HepG2 (cell line): Measurements from ENCODE around the gene CDC123. TPM values are rescaled to one million over a fixed set of nuclear protein-coding genes. Genes with fewer than 3 reads are reported as not detected.
A peak's percentile ranks its signal among the peaks of the same experiment; 100 is the strongest.

Experiments
- FOXM1 ChIP-seq: sonication (generic); formaldehyde crosslinking; IDR thresholded peaks from 2 replicates; pipeline ENCODE4 v1.5.0; 2020; ENCODE audit warnings: missing genetic modification reagents
- GTF3A ChIP-seq: sonication (generic); formaldehyde crosslinking; conservative IDR thresholded peaks from 2 replicates; pipeline ENCODE4 v1.4.0; 2020; ENCODE audit warnings: mild to moderate bottlenecking, missing genetic modification reagents
- HOXA3 ChIP-seq: sonication (generic); formaldehyde crosslinking; IDR thresholded peaks from 2 replicates; pipeline ENCODE4 v1.5.0; 2020; ENCODE audit warnings: missing genetic modification reagents
- HOXD1 ChIP-seq: sonication (generic); formaldehyde crosslinking; IDR thresholded peaks from 2 replicates; pipeline ENCODE4 v1.5.0; 2020; ENCODE audit warnings: missing genetic modification reagents
- MZF1 ChIP-seq: sonication (generic); formaldehyde crosslinking; IDR thresholded peaks from 2 replicates; pipeline ENCODE4 v1.8.1; 2023; ENCODE audit warnings: mild to moderate bottlenecking, missing genetic modification reagents, borderline replicate concordance
- SP4 ChIP-seq: sonication (generic); formaldehyde crosslinking; IDR thresholded peaks from 2 replicates; pipeline ENCODE4 v1.8.1; 2023; ENCODE audit warnings: mild to moderate bottlenecking, missing genetic modification reagents
- TBP ChIP-seq: sonication (generic); formaldehyde crosslinking; IDR thresholded peaks from 2 replicates; pipeline ENCODE4 v1.5.0; 2020; ENCODE audit warnings: missing genetic modification reagents
- TRIM24 ChIP-seq: sonication (generic); formaldehyde crosslinking; IDR thresholded peaks from 2 replicates; pipeline ENCODE4 v1.8.0; 2022; ENCODE audit warnings: mild to moderate bottlenecking, missing genetic modification reagents
- YY1 ChIP-seq: IDR thresholded peaks from 2 replicates; pipeline ENCODE4 v1.6.1; 2011; ENCODE audit warnings: low read length, low read depth, moderate library complexity, mild to moderate bottlenecking; ENCODE audit not compliant: insufficient read depth, insufficient replicate concordance
- ZC3H13 ChIP-seq: sonication (generic); formaldehyde crosslinking; IDR thresholded peaks from 2 replicates; pipeline ENCODE4 v1.8.1; 2023; ENCODE audit warnings: mild to moderate bottlenecking, missing genetic modification reagents, moderate library complexity
- ZFP1 ChIP-seq: IDR thresholded peaks from 2 replicates; pipeline ENCODE4 v1.6.1; 2016
- ZNF569 ChIP-seq: sonication (generic); formaldehyde crosslinking; IDR thresholded peaks from 2 replicates; pipeline ENCODE4 v1.5.0; 2020; ENCODE audit warnings: mild to moderate bottlenecking, missing genetic modification reagents, moderate library complexity, borderline replicate concordance
- polyA plus RNA-seq, 8 experiments: library from polyadenylated mRNA; depleted of rRNA in 3 of 8; stranded (reverse) in 7 of 8; unstranded in 1 of 8; fragments of >200 nt; fragmentation: Illumina TruSeq in 4 of 8; extraction: Trizol in 4 of 8; gene quantifications; 2 replicates each; pipeline versions ENCODE4 v1.2.1 to v1.2.3, GENCODE V29; 2011 to 2016; ENCODE audit warnings: low read depth in 4 of 8, missing spikeins in 1 of 8, mixed read lengths in 1 of 8; ENCODE audit not compliant: insufficient read depth in 1 of 8
- total RNA-seq, 5 experiments: library from RNA; depleted of rRNA; stranded (reverse); fragments of >200 nt; fragmentation: Illumina TruSeq; extraction: Trizol; gene quantifications; 2 replicates each; pipeline ENCODE4 v1.2.3, GENCODE V29; 2016; ENCODE audit warnings: low read depth in 1 of 5
- TF ChIP-seq, protein P1 (sequence below): sonication (generic); formaldehyde crosslinking; IDR thresholded peaks from 2 replicates; pipeline ENCODE4 v1.4.0; 2020; ENCODE audit warnings: missing genetic modification reagents
- TF ChIP-seq, protein P2 (sequence below): sonication (generic); formaldehyde crosslinking; IDR thresholded peaks from 2 replicates; pipeline ENCODE4 v1.4.0; 2020; ENCODE audit warnings: mild to moderate bottlenecking, missing genetic modification reagents
- TF ChIP-seq, protein P3 (sequence below): sonication (generic); formaldehyde crosslinking; IDR thresholded peaks from one replicate; pipeline ENCODE4 v1.5.1; 2020; ENCODE audit warnings: mild to moderate bottlenecking, missing genetic modification reagents; ENCODE audit errors: not compliant biosample characterization
- TF ChIP-seq, protein P4 (sequence below): sonication (generic); formaldehyde crosslinking; IDR thresholded peaks from 2 replicates; pipeline ENCODE4 v1.4.0; 2020; ENCODE audit warnings: missing genetic modification reagents

CDC123 gene
- total and polyA plus RNA-seq, 2 of the 13 experiments (the other 11 are each of a cell fraction or from before 2014, with no cell fraction given): 63.3 to 153 TPM

DNA sequence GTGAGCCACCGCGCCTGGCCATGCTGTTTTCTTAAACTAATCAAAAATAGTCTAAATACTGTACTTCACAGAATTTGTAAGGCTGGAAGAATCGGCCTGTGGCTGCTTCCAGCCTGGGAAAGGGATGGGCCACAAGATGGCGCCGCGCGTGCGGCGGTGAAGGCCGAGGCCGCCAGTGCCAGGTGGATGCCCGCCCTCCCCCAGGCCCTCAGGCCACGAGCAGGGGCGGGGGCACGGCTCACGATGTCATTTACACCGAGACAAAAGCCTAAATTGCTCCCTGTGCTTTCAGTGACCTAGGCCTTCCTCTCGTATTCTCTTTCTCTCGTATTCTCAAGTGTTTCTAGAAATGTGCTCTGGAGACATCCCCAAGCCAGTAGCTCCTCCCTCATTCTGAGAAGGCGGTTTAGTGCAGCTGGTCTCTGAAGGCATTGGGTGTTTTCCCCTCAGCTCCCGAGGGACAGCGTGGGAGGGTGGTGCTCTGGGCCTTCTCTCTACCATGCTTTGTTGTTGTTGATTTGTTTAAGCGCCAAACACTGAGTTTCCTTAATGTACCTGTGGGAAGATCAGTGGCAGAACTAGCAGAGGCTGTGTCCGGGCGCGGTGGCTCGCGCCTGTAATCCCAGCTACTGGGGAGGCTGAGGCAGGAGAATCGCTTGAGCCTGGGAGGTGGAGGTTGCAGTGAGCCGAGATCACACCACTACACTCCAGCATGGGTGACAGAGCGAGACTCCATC is 68.4 kb downstream of the CDC123 start (continued):
- TF ChIP-seq, protein P1, sequence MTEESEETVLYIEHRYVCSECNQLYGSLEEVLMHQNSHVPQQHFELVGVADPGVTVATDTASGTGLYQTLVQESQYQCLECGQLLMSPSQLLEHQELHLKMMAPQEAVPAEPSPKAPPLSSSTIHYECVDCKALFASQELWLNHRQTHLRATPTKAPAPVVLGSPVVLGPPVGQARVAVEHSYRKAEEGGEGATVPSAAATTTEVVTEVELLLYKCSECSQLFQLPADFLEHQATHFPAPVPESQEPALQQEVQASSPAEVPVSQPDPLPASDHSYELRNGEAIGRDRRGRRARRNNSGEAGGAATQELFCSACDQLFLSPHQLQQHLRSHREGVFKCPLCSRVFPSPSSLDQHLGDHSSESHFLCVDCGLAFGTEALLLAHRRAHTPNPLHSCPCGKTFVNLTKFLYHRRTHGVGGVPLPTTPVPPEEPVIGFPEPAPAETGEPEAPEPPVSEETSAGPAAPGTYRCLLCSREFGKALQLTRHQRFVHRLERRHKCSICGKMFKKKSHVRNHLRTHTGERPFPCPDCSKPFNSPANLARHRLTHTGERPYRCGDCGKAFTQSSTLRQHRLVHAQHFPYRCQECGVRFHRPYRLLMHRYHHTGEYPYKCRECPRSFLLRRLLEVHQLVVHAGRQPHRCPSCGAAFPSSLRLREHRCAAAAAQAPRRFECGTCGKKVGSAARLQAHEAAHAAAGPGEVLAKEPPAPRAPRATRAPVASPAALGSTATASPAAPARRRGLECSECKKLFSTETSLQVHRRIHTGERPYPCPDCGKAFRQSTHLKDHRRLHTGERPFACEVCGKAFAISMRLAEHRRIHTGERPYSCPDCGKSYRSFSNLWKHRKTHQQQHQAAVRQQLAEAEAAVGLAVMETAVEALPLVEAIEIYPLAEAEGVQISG: 0 out of 2 replicates have a peak, but pooled peaks have one; percentile 20
- TF ChIP-seq, protein P2, sequence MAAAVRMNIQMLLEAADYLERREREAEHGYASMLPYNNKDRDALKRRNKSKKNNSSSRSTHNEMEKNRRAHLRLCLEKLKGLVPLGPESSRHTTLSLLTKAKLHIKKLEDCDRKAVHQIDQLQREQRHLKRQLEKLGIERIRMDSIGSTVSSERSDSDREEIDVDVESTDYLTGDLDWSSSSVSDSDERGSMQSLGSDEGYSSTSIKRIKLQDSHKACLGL (CRISPR knock-in tag): no peak
- TF ChIP-seq GTF3A (CRISPR knock-in tag) (no peak), HOXA3 (CRISPR knock-in tag) (0 out of 2 replicates have a peak, but pooled peaks have one; percentile 27), ZNF569 (no peak), FOXM1 (CRISPR knock-in tag) (no peak), TRIM24 (CRISPR knock-in tag) (no peak), HOXD1 (CRISPR knock-in tag) (no peak), MZF1 (CRISPR knock-in tag) (no peak), TBP (CRISPR knock-in tag) (no peak), SP4 (0 out of 2 replicates have a peak, but pooled peaks have one; percentile 16), YY1 (peak; percentile 43), ZFP1 (CRISPR knock-in tag) (no peak), ZC3H13 (CRISPR knock-in tag) (no peak)
- TF ChIP-seq, protein P3, sequence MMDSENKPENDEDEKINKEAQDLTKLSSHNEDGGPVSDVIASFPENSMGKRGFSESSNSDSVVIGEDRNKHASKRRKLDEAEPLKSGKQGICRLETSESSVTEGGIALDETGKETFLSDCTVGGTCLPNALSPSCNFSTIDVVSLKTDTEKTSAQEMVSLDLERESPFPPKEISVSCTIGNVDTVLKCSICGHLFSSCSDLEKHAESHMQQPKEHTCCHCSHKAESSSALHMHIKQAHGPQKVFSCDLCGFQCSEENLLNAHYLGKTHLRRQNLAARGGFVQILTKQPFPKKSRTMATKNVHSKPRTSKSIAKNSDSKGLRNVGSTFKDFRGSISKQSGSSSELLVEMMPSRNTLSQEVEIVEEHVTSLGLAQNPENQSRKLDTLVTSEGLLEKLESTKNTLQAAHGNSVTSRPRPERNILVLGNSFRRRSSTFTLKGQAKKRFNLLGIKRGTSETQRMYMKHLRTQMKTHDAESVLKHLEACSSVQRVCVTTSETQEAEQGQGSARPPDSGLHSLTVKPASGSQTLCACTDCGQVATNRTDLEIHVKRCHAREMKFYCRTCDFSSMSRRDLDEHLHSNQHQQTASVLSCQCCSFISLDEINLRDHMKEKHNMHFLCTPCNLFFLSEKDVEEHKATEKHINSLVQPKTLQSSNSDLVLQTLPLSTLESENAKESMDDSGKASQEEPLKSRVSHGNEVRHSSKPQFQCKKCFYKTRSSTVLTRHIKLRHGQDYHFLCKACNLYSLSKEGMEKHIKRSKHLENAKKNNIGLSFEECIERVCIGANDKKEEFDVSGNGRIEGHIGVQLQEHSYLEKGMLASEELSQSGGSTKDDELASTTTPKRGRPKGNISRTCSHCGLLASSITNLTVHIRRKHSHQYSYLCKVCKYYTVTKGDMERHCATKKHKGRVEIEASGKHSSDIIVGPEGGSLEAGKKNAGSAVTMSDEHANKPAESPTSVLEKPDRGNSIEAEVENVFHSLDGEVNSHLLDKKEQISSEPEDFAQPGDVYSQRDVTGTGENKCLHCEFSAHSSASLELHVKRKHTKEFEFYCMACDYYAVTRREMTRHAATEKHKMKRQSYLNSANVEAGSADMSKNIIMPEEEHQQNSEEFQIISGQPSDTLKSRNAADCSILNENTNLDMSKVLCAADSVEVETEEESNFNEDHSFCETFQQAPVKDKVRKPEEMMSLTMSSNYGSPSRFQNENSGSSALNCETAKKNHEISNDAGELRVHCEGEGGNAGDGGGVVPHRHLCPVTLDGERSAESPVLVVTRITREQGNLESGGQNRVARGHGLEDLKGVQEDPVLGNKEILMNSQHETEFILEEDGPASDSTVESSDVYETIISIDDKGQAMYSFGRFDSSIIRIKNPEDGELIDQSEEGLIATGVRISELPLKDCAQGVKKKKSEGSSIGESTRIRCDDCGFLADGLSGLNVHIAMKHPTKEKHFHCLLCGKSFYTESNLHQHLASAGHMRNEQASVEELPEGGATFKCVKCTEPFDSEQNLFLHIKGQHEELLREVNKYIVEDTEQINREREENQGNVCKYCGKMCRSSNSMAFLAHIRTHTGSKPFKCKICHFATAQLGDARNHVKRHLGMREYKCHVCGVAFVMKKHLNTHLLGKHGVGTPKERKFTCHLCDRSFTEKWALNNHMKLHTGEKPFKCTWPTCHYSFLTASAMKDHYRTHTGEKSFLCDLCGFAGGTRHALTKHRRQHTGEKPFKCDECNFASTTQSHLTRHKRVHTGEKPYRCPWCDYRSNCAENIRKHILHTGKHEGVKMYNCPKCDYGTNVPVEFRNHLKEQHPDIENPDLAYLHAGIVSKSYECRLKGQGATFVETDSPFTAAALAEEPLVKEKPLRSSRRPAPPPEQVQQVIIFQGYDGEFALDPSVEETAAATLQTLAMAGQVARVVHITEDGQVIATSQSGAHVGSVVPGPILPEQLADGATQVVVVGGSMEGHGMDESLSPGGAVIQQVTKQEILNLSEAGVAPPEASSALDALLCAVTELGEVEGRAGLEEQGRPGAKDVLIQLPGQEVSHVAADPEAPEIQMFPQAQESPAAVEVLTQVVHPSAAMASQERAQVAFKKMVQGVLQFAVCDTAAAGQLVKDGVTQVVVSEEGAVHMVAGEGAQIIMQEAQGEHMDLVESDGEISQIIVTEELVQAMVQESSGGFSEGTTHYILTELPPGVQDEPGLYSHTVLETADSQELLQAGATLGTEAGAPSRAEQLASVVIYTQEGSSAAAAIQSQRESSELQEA (CRISPR knock-in tag): no peak
- TF ChIP-seq, protein P4, sequence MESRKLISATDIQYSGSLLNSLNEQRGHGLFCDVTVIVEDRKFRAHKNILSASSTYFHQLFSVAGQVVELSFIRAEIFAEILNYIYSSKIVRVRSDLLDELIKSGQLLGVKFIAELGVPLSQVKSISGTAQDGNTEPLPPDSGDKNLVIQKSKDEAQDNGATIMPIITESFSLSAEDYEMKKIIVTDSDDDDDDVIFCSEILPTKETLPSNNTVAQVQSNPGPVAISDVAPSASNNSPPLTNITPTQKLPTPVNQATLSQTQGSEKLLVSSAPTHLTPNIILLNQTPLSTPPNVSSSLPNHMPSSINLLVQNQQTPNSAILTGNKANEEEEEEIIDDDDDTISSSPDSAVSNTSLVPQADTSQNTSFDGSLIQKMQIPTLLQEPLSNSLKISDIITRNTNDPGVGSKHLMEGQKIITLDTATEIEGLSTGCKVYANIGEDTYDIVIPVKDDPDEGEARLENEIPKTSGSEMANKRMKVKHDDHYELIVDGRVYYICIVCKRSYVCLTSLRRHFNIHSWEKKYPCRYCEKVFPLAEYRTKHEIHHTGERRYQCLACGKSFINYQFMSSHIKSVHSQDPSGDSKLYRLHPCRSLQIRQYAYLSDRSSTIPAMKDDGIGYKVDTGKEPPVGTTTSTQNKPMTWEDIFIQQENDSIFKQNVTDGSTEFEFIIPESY (CRISPR knock-in tag): peak; percentile 87
